Osteoblast (primary cell): ENCODE data around the gene SUSD3. TPM values are rescaled to one million over a fixed set of nuclear protein-coding genes. Genes with fewer than 3 reads are reported as not detected.

Source experiments
- DNase-seq: peaks from one replicate; pipeline ENCODE4 v3.0.0; 2011; ENCODE audit warnings: low spot score, mixed read lengths; ENCODE audit not compliant: insufficient read length; ENCODE audit errors: missing footprints
- H2AFZ ChIP-seq: 2 replicates; pipeline ENCODE4 v1.6.0; 2011; ENCODE audit warnings: mild to moderate bottlenecking, low read length
- H3K27ac ChIP-seq: 2 replicates; pipeline ENCODE4 v1.5.1; 2011; ENCODE audit warnings: mild to moderate bottlenecking, low read depth, low read length, moderate library complexity
- H3K27me3 ChIP-seq: 2 replicates; pipeline ENCODE4 v1.6.0; 2012; ENCODE audit warnings: mild to moderate bottlenecking, control low read depth, inconsistent platforms, low read length, moderate library complexity; ENCODE audit not compliant: insufficient read depth
- H3K36me3 ChIP-seq: 2 replicates; pipeline ENCODE4 v1.5.1; 2011; ENCODE audit warnings: mild to moderate bottlenecking, low read length, control low read depth, moderate library complexity; ENCODE audit not compliant: insufficient read depth
- H3K4me1 ChIP-seq: 2 replicates; pipeline ENCODE4 v1.5.1; 2011; ENCODE audit warnings: mild to moderate bottlenecking, low read length, control low read depth, moderate library complexity; ENCODE audit not compliant: insufficient read depth
- H3K4me2 ChIP-seq: 2 replicates; pipeline ENCODE4 v1.6.0; 2011; ENCODE audit warnings: mild to moderate bottlenecking, low read length; ENCODE audit not compliant: insufficient read depth
- H3K4me3 ChIP-seq: fragments of 200-600 bp; sonication (generic); 3 replicates; pipeline ENCODE4 v1.5.1; 2012; ENCODE audit warnings: mild to moderate bottlenecking, low read length, inconsistent platforms; ENCODE audit not compliant: insufficient read depth
- H3K79me2 ChIP-seq: 2 replicates; pipeline ENCODE4 v1.6.0; 2012; ENCODE audit warnings: mild to moderate bottlenecking, low read length, control low read depth, inconsistent platforms; ENCODE audit not compliant: insufficient read depth
- H3K9me3 ChIP-seq: 2 replicates; pipeline ENCODE4 v1.5.1; 2011; ENCODE audit warnings: low read depth, low read length, control low read depth
- H4K20me1 ChIP-seq: 2 replicates; pipeline ENCODE4 v1.6.0; 2012; ENCODE audit warnings: mild to moderate bottlenecking, low read length, control low read depth; ENCODE audit not compliant: insufficient read depth
- total RNA-seq: library from RNA; depleted of rRNA; stranded (reverse); fragments of >200 nt; gene quantifications from 2 replicates; pipeline ENCODE4 v1.2.3, GENCODE V29; 2012
- TF ChIP-seq, protein P1 (sequence below): IDR thresholded peaks from 2 replicates; pipeline ENCODE4 v1.5.1; 2011; ENCODE audit warnings: mild to moderate bottlenecking, low read depth, low read length, moderate library complexity; ENCODE audit errors: extremely low read depth

Gene SUSD3
- total RNA-seq, 1 donor, result 0.36 TPM

DNA sequence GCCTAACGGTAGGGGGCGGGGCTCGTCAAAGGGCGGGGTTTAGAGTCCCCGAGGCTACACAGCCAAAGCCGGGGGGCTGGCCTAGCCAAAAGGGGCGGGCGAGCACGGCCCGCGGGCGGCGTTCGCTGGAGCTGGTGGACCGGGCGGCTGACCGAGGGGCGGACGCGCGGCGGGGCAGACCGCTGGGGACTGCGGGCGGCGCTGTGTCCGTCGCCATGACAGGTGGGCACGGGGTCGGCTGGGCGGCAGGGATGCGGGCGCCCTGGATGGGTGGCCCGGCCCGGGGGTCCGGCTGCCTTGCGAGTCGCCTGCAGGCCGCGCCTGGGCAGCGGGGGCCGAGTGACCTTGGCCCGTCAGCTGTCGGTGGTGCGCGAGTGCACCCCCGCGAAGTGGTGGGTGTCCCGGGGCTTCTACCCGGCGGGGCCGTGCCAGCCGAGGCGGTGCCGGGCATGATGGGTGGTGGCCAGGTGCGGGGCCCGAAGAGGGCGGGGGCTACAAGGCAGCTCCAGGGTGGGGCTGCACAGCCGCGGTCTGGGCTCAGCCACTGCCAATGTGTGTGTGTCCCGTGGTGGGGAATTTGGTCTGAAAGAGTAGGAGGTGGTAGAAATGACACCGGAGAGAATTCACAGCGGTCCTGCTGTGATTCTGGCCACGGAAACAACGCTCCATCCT, 37.8 kb downstream of the SUSD3 start, which contains the start of gene CARD19:
TSS of gene CARD19 (plus strand) at position 87 of the 672 bp plus-strand sequence. CDS start at position 216, 129 bp downstream.
- Histone ChIP-seq H3K27ac (peak within 1 kb of the TSS; percentile 71), H3K79me2 (peaks cover 45% of the 10 kb centered on the region)
- DNase-seq, result peak; percentile 90

DNA sequence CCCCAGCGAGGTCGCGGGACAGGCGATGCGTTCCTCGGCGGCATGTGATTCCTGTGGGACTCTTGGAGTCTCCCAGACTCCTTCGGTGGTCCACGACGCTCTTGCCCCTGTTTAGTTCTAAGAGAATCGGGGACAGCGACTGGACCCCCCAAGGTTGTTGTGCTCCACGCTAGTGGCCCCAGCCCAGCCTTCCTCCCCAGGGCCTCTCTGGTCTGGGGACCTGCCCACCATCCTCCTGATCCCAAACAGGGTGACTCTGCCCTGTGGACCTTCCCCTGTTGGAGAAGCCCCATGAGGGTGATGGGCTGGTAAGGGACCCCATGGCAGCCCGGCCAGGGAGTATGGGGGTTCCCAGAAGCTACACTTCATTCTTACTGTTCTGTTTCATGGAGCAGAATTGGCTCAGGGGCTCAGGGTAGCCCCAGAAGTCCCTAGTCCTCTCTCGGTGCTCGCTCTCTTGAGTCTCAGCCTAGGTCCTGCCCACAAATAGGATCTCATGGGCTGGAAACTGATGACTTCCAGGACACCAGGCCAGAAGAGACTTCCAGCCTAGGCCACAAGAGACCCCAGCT, 38.4 kb downstream of the SUSD3 start:
- peaks cover 51% of the 10 kb centered on the region for H3K79me2 ChIP-seq
- H3K36me3 ChIP-seq, result no peaks in the 10 kb centered on the region
- peak overlapping the region; percentile 66 for H3K27ac ChIP-seq
- H3K27me3 ChIP-seq, result no peaks in the 10 kb centered on the region
- H4K20me1 ChIP-seq, result peaks cover 15% of the 10 kb centered on the region
- TF ChIP-seq, protein P1, sequence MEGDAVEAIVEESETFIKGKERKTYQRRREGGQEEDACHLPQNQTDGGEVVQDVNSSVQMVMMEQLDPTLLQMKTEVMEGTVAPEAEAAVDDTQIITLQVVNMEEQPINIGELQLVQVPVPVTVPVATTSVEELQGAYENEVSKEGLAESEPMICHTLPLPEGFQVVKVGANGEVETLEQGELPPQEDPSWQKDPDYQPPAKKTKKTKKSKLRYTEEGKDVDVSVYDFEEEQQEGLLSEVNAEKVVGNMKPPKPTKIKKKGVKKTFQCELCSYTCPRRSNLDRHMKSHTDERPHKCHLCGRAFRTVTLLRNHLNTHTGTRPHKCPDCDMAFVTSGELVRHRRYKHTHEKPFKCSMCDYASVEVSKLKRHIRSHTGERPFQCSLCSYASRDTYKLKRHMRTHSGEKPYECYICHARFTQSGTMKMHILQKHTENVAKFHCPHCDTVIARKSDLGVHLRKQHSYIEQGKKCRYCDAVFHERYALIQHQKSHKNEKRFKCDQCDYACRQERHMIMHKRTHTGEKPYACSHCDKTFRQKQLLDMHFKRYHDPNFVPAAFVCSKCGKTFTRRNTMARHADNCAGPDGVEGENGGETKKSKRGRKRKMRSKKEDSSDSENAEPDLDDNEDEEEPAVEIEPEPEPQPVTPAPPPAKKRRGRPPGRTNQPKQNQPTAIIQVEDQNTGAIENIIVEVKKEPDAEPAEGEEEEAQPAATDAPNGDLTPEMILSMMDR, result no peak
- H2AFZ ChIP-seq, result peak overlapping the region; percentile 49
- H3K4me2 ChIP-seq, result peak overlapping the region; percentile 83
- peak overlapping the region; percentile 89 for H3K4me3 ChIP-seq
- peaks cover 35% of the 10 kb centered on the region for H3K4me1 ChIP-seq
- H3K9me3 ChIP-seq, result no peaks in the 10 kb centered on the region
- DNase-seq, result peak; percentile 77

More for the DNA sequence above, 37.8 kb downstream of the SUSD3 start, which contains the start of gene CARD19:
- Histone ChIP-seq H3K27me3 (no peaks in the 10 kb centered on the region), H3K9me3 (peaks cover 1% of the 10 kb centered on the region), H3K4me3 (peak within 1 kb of the TSS; percentile 89), H2AFZ (peak within 1 kb of the TSS; percentile 73), H4K20me1 (peaks cover 14% of the 10 kb centered on the region), H3K36me3 (no peaks in the 10 kb centered on the region), H3K4me1 (peaks cover 35% of the 10 kb centered on the region), H3K4me2 (peak within 1 kb of the TSS; percentile 83)
- TF ChIP-seq, protein P1, result no peak

DNA sequence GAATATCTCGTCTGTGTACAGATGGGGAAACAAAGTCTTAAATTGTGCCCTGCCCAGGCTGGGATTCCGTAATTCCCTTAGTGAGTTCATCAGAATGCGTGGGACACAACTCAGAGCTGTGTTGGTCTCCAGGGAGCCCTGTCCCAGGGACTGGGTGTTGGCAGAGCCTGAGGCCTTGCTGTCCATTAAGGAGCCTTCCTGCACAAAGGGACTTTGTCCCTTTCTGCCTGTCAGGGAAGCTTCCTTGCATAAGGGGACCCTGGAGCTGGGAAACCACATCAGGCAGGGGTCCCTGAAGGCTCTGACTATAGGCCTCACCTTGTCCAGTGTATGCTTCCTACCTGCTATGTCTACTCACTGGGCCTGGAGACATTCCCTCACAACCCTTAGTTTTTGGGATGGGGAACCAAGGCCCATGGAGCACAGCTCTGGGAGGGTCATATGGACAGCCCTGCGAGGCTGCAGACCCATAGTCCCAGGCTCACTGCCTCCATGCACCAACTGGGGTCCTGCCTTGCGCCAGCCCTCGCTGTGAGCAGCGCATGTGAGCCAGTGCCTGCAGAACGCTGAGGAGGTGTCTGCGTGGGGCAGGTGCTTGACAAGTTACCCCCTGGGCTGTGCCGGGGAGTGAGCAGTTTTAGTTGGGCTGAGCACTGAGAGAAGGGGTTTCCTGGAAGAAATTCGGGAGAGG, 39.2 kb downstream of the SUSD3 start:
- H3K4me3 ChIP-seq, result peak overlapping the region; percentile 89
- no peaks in the 10 kb centered on the region for H3K27me3 ChIP-seq
- H3K4me1 ChIP-seq, result peaks cover 27% of the 10 kb centered on the region
- peaks cover 19% of the 10 kb centered on the region for H4K20me1 ChIP-seq
- H3K9me3 ChIP-seq, result no peaks in the 10 kb centered on the region
- TF ChIP-seq, protein P1, result no peak
- no peak overlapping the region for H2AFZ ChIP-seq
- peak overlapping the region; percentile 83 for H3K4me2 ChIP-seq
- no peaks in the 10 kb centered on the region for H3K36me3 ChIP-seq
- peak overlapping the region; percentile 66 for H3K27ac ChIP-seq
- H3K79me2 ChIP-seq, result peaks cover 58% of the 10 kb centered on the region
- peak; percentile 79 for DNase-seq
